Keratinocyte (primary cell): ENCODE data around the gene CTNND2. TPM values are rescaled to one million over a fixed set of nuclear protein-coding genes. Genes with fewer than 3 reads are reported as not detected.

Experiments
- DNase-seq: peaks from one replicate; pipeline ENCODE4 v3.0.0-alpha.2; 2011; ENCODE audit warnings: low read depth, missing footprints, low spot score
- FAIRE-seq: peaks from 2 replicates; lab custom pipeline; 2011; peaks lifted over from hg19 to GRCh38; lab: Jason Lieb, UNC
- H2AFZ ChIP-seq: 2 replicates; pipeline ENCODE4 v1.6.0; 2012; ENCODE audit warnings: low read length, control low read depth, inconsistent platforms; ENCODE audit not compliant: control insufficient read depth
- H3K27ac ChIP-seq: 2 replicates; pipeline ENCODE4 v1.5.1; 2011; ENCODE audit warnings: low read length; ENCODE audit not compliant: control insufficient read depth, insufficient read depth
- H3K27me3 ChIP-seq: 3 replicates; pipeline ENCODE4 v1.6.0; 2011; ENCODE audit warnings: low read length; ENCODE audit not compliant: control insufficient read depth, insufficient read depth; ENCODE audit errors: extremely low read depth
- H3K36me3 ChIP-seq, 2 experiments: 2 replicates in 1 of 2; 3 replicates in 1 of 2; pipeline ENCODE4 v1.5.1; 2011; ENCODE audit warnings: low read length in 2 of 2, mild to moderate bottlenecking in 1 of 2; ENCODE audit not compliant: control insufficient read depth in 2 of 2, insufficient read depth in 2 of 2; ENCODE audit errors: extremely low read depth in 1 of 2
- H3K4me1 ChIP-seq: 3 replicates; pipeline ENCODE4 v1.5.1; 2011; ENCODE audit warnings: low read length; ENCODE audit not compliant: control insufficient read depth, insufficient read depth; ENCODE audit errors: extremely low read depth
- H3K4me2 ChIP-seq: 3 replicates; pipeline ENCODE4 v1.6.0; 2011; ENCODE audit warnings: low read depth, low read length; ENCODE audit not compliant: control insufficient read depth, insufficient read depth; ENCODE audit errors: extremely low read depth
- H3K4me3 ChIP-seq, 3 experiments: fragments of 200-600 bp in 1 of 3; sonication (generic) in 1 of 3; 2 replicates in 2 of 3; 3 replicates in 1 of 3; pipeline ENCODE4 v1.5.1; 2011 to 2016; ENCODE audit warnings: low read length in 3 of 3, mild to moderate bottlenecking in 3 of 3, control low read depth in 2 of 3, inconsistent platforms in 1 of 3, low read depth in 1 of 3, mixed read lengths in 1 of 3, mixed run types in 1 of 3, moderate library complexity in 1 of 3; ENCODE audit not compliant: control insufficient read depth in 2 of 3, insufficient read depth in 2 of 3; ENCODE audit errors: extremely low read depth in 1 of 3
- H3K79me2 ChIP-seq: 2 replicates; pipeline ENCODE4 v1.6.0; 2012; ENCODE audit warnings: low read length; ENCODE audit not compliant: control insufficient read depth, insufficient read depth
- H3K9ac ChIP-seq: 3 replicates; pipeline ENCODE4 v1.6.0; 2011; ENCODE audit warnings: low read length; ENCODE audit not compliant: control insufficient read depth, insufficient read depth; ENCODE audit errors: extremely low read depth
- H3K9me1 ChIP-seq: 3 replicates; pipeline ENCODE4 v1.6.0; 2011; ENCODE audit warnings: low read length; ENCODE audit not compliant: control insufficient read depth, insufficient read depth; ENCODE audit errors: extremely low read depth
- H3K9me3 ChIP-seq: 2 replicates; pipeline ENCODE4 v1.5.1; 2012; ENCODE audit warnings: low read depth, low read length; ENCODE audit not compliant: control insufficient read depth
- H4K20me1 ChIP-seq: 3 replicates; pipeline ENCODE4 v1.6.0; 2011; ENCODE audit warnings: low read length; ENCODE audit not compliant: control insufficient read depth, insufficient read depth; ENCODE audit errors: extremely low read depth
- EZH2 ChIP-seq: IDR thresholded peaks from one replicate; pipeline ENCODE4 v1.6.1; 2012; ENCODE audit warnings: inconsistent platforms, mild to moderate bottlenecking, low read length, moderate library complexity
- dilution Hi-C: fragments of 300-500 bp; cut with MboI; formaldehyde crosslinking; loops from one replicate; pipeline ENCODE4 v1.7.0; 2020; ENCODE audit warnings: low sequenced_read_pairs; ENCODE audit not compliant: extremely low pct_ligation_motif_present
- polyA plus RNA-seq, 5 experiments: library from polyadenylated mRNA; depleted of rRNA in 3 of 5; stranded (reverse) in 3 of 5; stranded (forward) in 1 of 5; unstranded in 1 of 5; fragments of >200 nt; gene quantifications; 1 replicate in 1 of 5; 2 replicates in 3 of 5; 3 replicates in 1 of 5; pipeline versions ENCODE4 v1.2.1 to v1.2.3, GENCODE V29; 2011 to 2012; ENCODE audit warnings: missing spikeins in 2 of 5, low read depth in 1 of 5, low replicate concordance in 1 of 5
- TF ChIP-seq, protein P1 (sequence below), 3 experiments: IDR thresholded peaks in 1 of 3; conservative IDR thresholded peaks in 1 of 3; optimal IDR thresholded peaks in 1 of 3; 2 replicates in 2 of 3; 3 replicates in 1 of 3; pipeline versions ENCODE3 to v1.5.1; 2011; ENCODE audit warnings: low read length in 3 of 3, mild to moderate bottlenecking in 3 of 3, moderate library complexity in 2 of 3, control low read depth in 1 of 3, inconsistent platforms in 1 of 3; ENCODE audit not compliant: insufficient read depth in 2 of 3; ENCODE audit errors: extremely low read depth in 1 of 3

CTNND2 gene
- polyA plus RNA-seq, 1 donor (not counting 4 experiments of a cell fraction or from before 2014, with no cell fraction given), result not detected

DNA sequence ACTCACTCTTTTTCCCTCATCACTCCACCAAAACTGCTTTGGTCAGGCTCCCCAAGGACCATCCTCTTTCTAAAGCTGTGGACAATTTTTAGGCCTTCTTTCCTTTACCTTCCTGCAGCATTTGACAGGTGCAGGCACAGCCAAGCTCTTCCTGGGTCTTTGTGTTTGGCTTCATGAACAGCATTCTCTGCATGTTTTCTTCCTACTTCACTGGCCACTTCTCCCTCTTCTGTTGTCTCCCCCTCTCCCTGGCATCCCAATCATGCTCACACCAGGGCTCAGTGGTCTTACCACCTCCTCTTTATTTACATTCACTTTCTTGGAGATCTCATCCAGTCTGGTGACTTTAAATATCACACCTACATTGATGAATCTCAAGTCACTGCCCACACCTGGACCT is 51.1 kb downstream of the CTNND2 start:
- Histone ChIP-seq H3K27me3 (no peaks in the 10 kb centered on the region), H3K79me2 (no peaks in the 10 kb centered on the region), H3K4me1 (no peaks in the 10 kb centered on the region), H3K9ac (no peak overlapping the region), H3K9me1 (no peaks in the 10 kb centered on the region), H3K27ac (no peak overlapping the region), H3K36me3 (no peaks in the 10 kb centered on the region), H4K20me1 (no peaks in the 10 kb centered on the region), H3K9me3 (peaks cover 4% of the 10 kb centered on the region), H3K4me3 (no peak overlapping the region), H2AFZ (no peak overlapping the region), H3K4me2 (no peak overlapping the region)
- FAIRE-seq (no peak), DNase-seq (no peak)
- dilution Hi-C loops, result no loop called here
- TF ChIP-seq EZH2, result no peak
- TF ChIP-seq, protein P1, sequence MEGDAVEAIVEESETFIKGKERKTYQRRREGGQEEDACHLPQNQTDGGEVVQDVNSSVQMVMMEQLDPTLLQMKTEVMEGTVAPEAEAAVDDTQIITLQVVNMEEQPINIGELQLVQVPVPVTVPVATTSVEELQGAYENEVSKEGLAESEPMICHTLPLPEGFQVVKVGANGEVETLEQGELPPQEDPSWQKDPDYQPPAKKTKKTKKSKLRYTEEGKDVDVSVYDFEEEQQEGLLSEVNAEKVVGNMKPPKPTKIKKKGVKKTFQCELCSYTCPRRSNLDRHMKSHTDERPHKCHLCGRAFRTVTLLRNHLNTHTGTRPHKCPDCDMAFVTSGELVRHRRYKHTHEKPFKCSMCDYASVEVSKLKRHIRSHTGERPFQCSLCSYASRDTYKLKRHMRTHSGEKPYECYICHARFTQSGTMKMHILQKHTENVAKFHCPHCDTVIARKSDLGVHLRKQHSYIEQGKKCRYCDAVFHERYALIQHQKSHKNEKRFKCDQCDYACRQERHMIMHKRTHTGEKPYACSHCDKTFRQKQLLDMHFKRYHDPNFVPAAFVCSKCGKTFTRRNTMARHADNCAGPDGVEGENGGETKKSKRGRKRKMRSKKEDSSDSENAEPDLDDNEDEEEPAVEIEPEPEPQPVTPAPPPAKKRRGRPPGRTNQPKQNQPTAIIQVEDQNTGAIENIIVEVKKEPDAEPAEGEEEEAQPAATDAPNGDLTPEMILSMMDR (optimal IDR thresholded peaks at IDR 0.05 in 1 of 3, IDR thresholded peaks at IDR 0.05 in 1 of 3, conservative IDR thresholded peaks at IDR 0.05 in 1 of 3; ENCODE audit: extremely low read depth in 1 of 3, insufficient read depth in 2 of 3, low read length in 3 of 3), result no peak

GRCh38 chr5:11852717-11853087 is 51.5 kb downstream of the CTNND2 start:
- Histone ChIP-seq H3K4me2 (no peak overlapping the region), H3K36me3 (no peaks in the 10 kb centered on the region), H4K20me1 (no peaks in the 10 kb centered on the region), H2AFZ (no peak overlapping the region), H3K4me3 (no peak overlapping the region), H3K27me3 (no peaks in the 10 kb centered on the region), H3K9me3 (peaks cover 4% of the 10 kb centered on the region), H3K4me1 (no peaks in the 10 kb centered on the region), H3K79me2 (no peaks in the 10 kb centered on the region), H3K27ac (no peak overlapping the region), H3K9ac (no peak overlapping the region), H3K9me1 (no peaks in the 10 kb centered on the region)
- DNase-seq (no peak), FAIRE-seq (no peak)
- dilution Hi-C loops, result no loop called here
- TF ChIP-seq, protein P1 (optimal IDR thresholded peaks at IDR 0.05 in 1 of 3, IDR thresholded peaks at IDR 0.05 in 1 of 3, conservative IDR thresholded peaks at IDR 0.05 in 1 of 3; ENCODE audit: extremely low read depth in 1 of 3, insufficient read depth in 2 of 3, low read length in 3 of 3), result no peak
- TF ChIP-seq EZH2, result no peak
